Natural killer cell (primary cell): ENCODE data around the gene C20orf144. TPM values are rescaled to one million over a fixed set of nuclear protein-coding genes. Genes with fewer than 3 reads are reported as not detected.
"Not testable (repeated sequence)": the region's sequence is repeated elsewhere in the genome, so short reads cannot be mapped to it uniquely, and the experiment has no call there.

Experiments
- ATAC-seq, 3 donors: fragments of 150-1000 bp in 2 of 3; fragments of 200-7000 bp in 1 of 3; cut with Tn5 transposase; 1 replicate in 1 of 3; 2 replicates in 2 of 3; pipeline ENCODE4 v1.10.0; 2021; ENCODE audit warnings: mild to moderate bottlenecking in 2 of 3, moderate library complexity in 2 of 3
- DNase-seq, 2 donors: peaks; one replicate each; pipeline versions ENCODE4 v3.0.0 to v3.0.0-alpha.2; 2013 to 2021; ENCODE audit warnings: mixed read lengths in 1 of 2
- H3K27ac ChIP-seq: one replicate; pipeline ENCODE4 v1.5.1; 2013; ENCODE audit warnings: mild to moderate bottlenecking, low read length
- H3K27me3 ChIP-seq: one replicate; pipeline ENCODE4 v1.6.1; 2013; ENCODE audit warnings: low read length; ENCODE audit not compliant: control insufficient read depth, insufficient read depth
- H3K36me3 ChIP-seq: one replicate; pipeline ENCODE4 v1.6.1; 2013; ENCODE audit warnings: low read length; ENCODE audit not compliant: control insufficient read depth, insufficient read depth
- H3K4me1 ChIP-seq: one replicate; pipeline ENCODE4 v1.6.1; 2013; ENCODE audit warnings: low read length; ENCODE audit not compliant: control insufficient read depth, insufficient read depth
- H3K4me3 ChIP-seq: one replicate; pipeline ENCODE4 v1.5.1; 2013; ENCODE audit warnings: low read length
- H3K9me3 ChIP-seq: one replicate; pipeline ENCODE4 v1.6.1; 2013; ENCODE audit warnings: low read length; ENCODE audit not compliant: control insufficient read depth, insufficient read depth
- H3K27ac Mint-ChIP-seq, 2 donors: one replicate each; pipeline ENCODE4 v1.8.0; 2022; ENCODE audit warnings: mild to moderate bottlenecking in 2 of 2, mixed read lengths in 2 of 2, moderate library complexity in 1 of 2
- H3K27me3 Mint-ChIP-seq, 2 donors: one replicate each; pipeline ENCODE4 v1.8.0; 2022; ENCODE audit warnings: low read depth in 2 of 2, mixed read lengths in 2 of 2
- H3K36me3 Mint-ChIP-seq: one replicate; pipeline ENCODE4 v1.8.0; 2022; ENCODE audit warnings: mixed read lengths
- H3K4me1 Mint-ChIP-seq, 2 donors: one replicate each; pipeline ENCODE4 v1.8.0; 2022; ENCODE audit warnings: mixed read lengths in 2 of 2
- H3K4me3 Mint-ChIP-seq: one replicate; pipeline ENCODE4 v1.8.0; 2022; ENCODE audit warnings: mild to moderate bottlenecking, moderate library complexity, mixed read lengths
- H3K9me3 Mint-ChIP-seq, 2 donors: one replicate each; pipeline ENCODE4 v1.8.0; 2022; ENCODE audit warnings: mixed read lengths in 2 of 2
- WGBS: methylation state at CpG from one replicate; pipeline ENCODE4 v1.1.7; 2013; ENCODE audit warnings: missing lambda C conversion rate; ENCODE audit not compliant: insufficient coverage; 5-methylcytosine and 5-hydroxymethylcytosine counted together
- intact Hi-C: fragments of 100-400 bp; cut with micrococcal nuclease; formaldehyde crosslinking; loops from one replicate; pipeline ENCODE4 v1.14.2; 2022
- total RNA-seq, 4 donors: library from RNA; stranded (reverse); fragments of 120-200 nt in 1 of 4; gene quantifications; one replicate each; pipeline versions ENCODE4 v1.2.3 to v1.2.4, GENCODE V29; 2013 to 2022
- TF ChIP-seq, protein P1 (sequence below): fragments of 200-600 bp; IDR thresholded peaks from one replicate; pipeline ENCODE4 v1.8.0; 2022; ENCODE audit warnings: antibody characterized with exemption

The C20orf144 gene
- total RNA-seq, 3 donors from 2014 or later (not counting 1 experiment from before 2014, with no cell fraction given), result 0.25 to 0.41 (median 0.33) TPM

DNA sequence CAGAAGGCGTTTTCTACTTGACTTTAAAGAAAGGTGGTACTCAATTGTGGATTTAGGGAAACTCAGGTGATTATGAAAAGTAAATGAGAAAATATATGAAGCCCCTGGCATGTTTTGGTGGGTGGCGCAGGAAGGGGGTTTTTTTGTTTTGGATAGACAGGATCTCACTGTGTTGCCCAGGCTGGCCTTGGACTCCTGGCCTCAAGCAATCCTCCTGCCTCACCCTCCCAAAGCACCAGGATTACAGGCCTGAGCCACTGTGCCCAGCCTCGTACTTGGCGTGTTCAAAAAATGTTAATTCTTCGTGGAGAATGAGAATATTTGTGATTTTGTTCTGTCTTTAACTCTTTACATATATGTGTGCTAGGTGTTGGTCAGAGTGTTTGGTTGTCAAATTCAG lies 32.1 kb upstream of the C20orf144 start:
- H3K9me3 ChIP-seq, result no peaks in the 10 kb centered on the region
- Mint-ChIP-seq H3K27ac (no peak overlapping the region), H3K4me1 (peaks cover 5 to 8% of the 10 kb centered on the region in 2 donors), H3K4me3 (no peak overlapping the region), H3K36me3 (peaks cover 9% of the 10 kb centered on the region), H3K9me3 (no peaks in the 10 kb centered on the region), H3K27me3 (no peaks in the 10 kb centered on the region)
- 100% methylated on average over 5 of the region's 5 CpGs for WGBS
- H3K4me3 ChIP-seq, result no peak overlapping the region
- H3K4me1 ChIP-seq, result peaks cover 3% of the 10 kb centered on the region
- no peak overlapping the region for H3K27ac ChIP-seq
- no peaks in the 10 kb centered on the region for H3K27me3 ChIP-seq
- TF ChIP-seq, protein P1, sequence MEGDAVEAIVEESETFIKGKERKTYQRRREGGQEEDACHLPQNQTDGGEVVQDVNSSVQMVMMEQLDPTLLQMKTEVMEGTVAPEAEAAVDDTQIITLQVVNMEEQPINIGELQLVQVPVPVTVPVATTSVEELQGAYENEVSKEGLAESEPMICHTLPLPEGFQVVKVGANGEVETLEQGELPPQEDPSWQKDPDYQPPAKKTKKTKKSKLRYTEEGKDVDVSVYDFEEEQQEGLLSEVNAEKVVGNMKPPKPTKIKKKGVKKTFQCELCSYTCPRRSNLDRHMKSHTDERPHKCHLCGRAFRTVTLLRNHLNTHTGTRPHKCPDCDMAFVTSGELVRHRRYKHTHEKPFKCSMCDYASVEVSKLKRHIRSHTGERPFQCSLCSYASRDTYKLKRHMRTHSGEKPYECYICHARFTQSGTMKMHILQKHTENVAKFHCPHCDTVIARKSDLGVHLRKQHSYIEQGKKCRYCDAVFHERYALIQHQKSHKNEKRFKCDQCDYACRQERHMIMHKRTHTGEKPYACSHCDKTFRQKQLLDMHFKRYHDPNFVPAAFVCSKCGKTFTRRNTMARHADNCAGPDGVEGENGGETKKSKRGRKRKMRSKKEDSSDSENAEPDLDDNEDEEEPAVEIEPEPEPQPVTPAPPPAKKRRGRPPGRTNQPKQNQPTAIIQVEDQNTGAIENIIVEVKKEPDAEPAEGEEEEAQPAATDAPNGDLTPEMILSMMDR, result no peak
- DNase-seq, result no peak
- ATAC-seq, result no peak
- H3K36me3 ChIP-seq, result peaks cover 27% of the 10 kb centered on the region
- intact Hi-C loops, result no loop called here

DNA sequence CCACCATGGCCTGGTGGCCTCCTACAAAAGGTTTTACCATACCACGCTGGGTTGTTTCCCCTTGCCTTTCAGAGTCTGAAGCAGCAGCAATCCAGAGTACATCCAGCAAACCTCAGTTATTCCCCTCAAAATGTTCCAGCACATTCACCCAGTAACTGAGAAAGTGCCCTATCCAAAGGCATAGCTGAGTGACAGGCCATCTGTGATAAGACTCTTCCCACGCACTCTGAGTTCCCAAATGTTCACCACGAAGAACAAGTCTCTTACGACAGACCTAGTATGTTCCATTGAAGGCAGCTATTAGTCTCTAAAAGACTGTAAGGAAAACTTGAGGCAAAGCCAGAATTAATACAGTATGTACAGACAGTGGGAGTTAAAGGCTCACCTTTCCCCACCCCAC lies 31.6 kb upstream of the C20orf144 start:
- TF ChIP-seq, protein P1, result no peak
- no peak for ATAC-seq
- WGBS, result 98% methylated on average over 4 of the region's 4 CpGs
- Mint-ChIP-seq H3K4me3 (no peak overlapping the region), H3K27ac (no peak overlapping the region), H3K4me1 (peaks cover under 1 to 2% of the 10 kb centered on the region in 2 donors), H3K27me3 (no peaks in the 10 kb centered on the region), H3K36me3 (peaks cover 9% of the 10 kb centered on the region), H3K9me3 (no peaks in the 10 kb centered on the region)
- Histone ChIP-seq H3K4me1 (no peaks in the 10 kb centered on the region), H3K36me3 (peaks cover 27% of the 10 kb centered on the region), H3K4me3 (no peak overlapping the region), H3K9me3 (no peaks in the 10 kb centered on the region), H3K27ac (no peak overlapping the region), H3K27me3 (no peaks in the 10 kb centered on the region)
- no peak for DNase-seq
- intact Hi-C loops, result no loop called here

DNA sequence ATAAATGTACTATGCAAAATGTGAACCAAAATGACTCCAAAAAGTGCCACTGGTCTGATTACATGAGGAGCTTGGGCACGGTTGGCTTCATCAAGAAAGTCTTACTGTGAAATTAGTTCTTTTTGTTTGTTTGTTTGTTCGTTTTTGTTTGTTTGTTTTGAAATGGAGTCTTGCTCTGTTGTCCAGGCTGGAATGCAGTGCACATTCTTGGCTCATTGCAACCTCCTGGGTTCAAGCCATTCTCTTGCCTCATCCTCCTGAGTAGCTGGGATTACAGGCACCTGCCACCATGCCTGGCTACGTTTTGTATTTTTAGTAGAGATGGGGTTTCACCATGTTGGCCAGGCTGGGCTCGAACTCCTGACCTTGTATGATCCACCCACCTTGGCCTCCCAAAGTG lies 30.2 kb upstream of the C20orf144 start:
- H3K9me3 Mint-ChIP-seq, H3K4me3 ChIP-seq, H3K4me1 ChIP-seq, DNase-seq, H3K27ac Mint-ChIP-seq, H3K27me3 ChIP-seq, H3K27ac ChIP-seq, ATAC-seq, H3K9me3 ChIP-seq, intact Hi-C loops, H3K4me3 Mint-ChIP-seq, H3K4me1 Mint-ChIP-seq, H3K27me3 Mint-ChIP-seq: not testable (repeated sequence)
- peaks cover 13% of the 10 kb centered on the region for H3K36me3 Mint-ChIP-seq
- H3K36me3 ChIP-seq, result peaks cover 29% of the 10 kb centered on the region
- WGBS, result 98% methylated on average over 3 of the region's 4 CpGs

DNA sequence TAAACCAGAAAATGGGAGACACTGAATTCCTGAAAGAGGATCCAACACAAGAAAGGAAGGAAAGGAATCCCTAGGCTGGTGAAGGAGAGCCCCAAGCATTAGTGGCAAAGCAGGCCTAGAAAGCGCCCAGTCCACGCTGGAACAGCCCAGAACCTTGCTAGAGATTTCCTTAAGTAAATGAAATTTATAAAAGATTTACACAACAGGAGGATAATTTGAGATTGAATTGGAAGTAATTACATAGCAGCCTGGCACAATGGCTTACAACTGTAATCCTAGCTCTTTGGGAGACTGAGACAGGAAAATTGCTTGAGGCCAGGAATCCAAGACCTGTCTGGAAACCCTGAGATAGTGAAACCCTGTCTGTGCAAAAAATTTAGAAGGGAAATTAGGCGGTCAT lies 26.8 kb upstream of the C20orf144 start:
- ATAC-seq (no peak), DNase-seq (no peak)
- H3K9me3 ChIP-seq, result no peaks in the 10 kb centered on the region
- intact Hi-C loops, result no loop called here
- TF ChIP-seq, protein P1, result no peak
- Mint-ChIP-seq H3K27ac (no peak overlapping the region), H3K36me3 (peaks cover 16% of the 10 kb centered on the region), H3K9me3 (no peaks in the 10 kb centered on the region), H3K4me3 (no peak overlapping the region), H3K27me3 (no peaks in the 10 kb centered on the region), H3K4me1 (no peaks in the 10 kb centered on the region)
- H3K4me1 ChIP-seq, result no peaks in the 10 kb centered on the region
- 100% methylated on average over 3 of the region's 3 CpGs for WGBS
- peaks cover 34% of the 10 kb centered on the region for H3K36me3 ChIP-seq
- no peaks in the 10 kb centered on the region for H3K27me3 ChIP-seq
- no peak overlapping the region for H3K4me3 ChIP-seq
- H3K27ac ChIP-seq, result no peak overlapping the region
